Ascending aorta (tissue), 2 donors: ENCODE results near the gene ABCB11. TPM values are rescaled to one million over a fixed set of nuclear protein-coding genes. Genes with fewer than 3 reads are reported as not detected.
"Not testable (repeated sequence)": the region's sequence is repeated elsewhere in the genome, so short reads cannot be mapped to it uniquely, and the experiment has no call there.

Experiments used
- DNase-seq, 2 donors: peaks; one replicate each; pipeline ENCODE4 v3.0.0-alpha.2; 2019; ENCODE audit warnings: low spot score in 2 of 2
- H3K27ac ChIP-seq, 2 donors: fragments of 200-600 bp; sonication (generic); one replicate each; pipeline ENCODE4 v1.5.1; 2016 to 2017; ENCODE audit warnings: mild to moderate bottlenecking in 1 of 2
- H3K27me3 ChIP-seq: fragments of 200-600 bp; sonication (generic); one replicate; pipeline ENCODE4 v1.5.1; 2017
- H3K36me3 ChIP-seq, 2 donors: fragments of 200-600 bp; sonication (generic); one replicate each; pipeline ENCODE4 v1.5.1; 2016
- H3K4me1 ChIP-seq, 2 donors: fragments of 200-600 bp; sonication (generic); one replicate each; pipeline ENCODE4 v1.5.1; 2016 to 2017; ENCODE audit warnings: mild to moderate bottlenecking in 1 of 2
- H3K4me3 ChIP-seq, 2 donors: fragments of 200-600 bp; sonication (generic); one replicate each; pipeline ENCODE4 v1.5.1; 2016 to 2017; ENCODE audit warnings: mild to moderate bottlenecking in 1 of 2
- H3K9me3 ChIP-seq, 2 donors: fragments of 200-600 bp; sonication (generic); one replicate each; pipeline ENCODE4 v1.5.1; 2016
- CTCF ChIP-seq, 3 experiments: fragments of 200-600 bp in 2 of 3; fragments of 450-650 bp in 1 of 3; sonication (generic) in 2 of 3; IDR thresholded peaks; one replicate each; pipeline ENCODE4 v1.5.1; 2016 to 2019; ENCODE audit warnings: antibody characterized with exemption in 3 of 3, mild to moderate bottlenecking in 1 of 3, moderate library complexity in 1 of 3
- intact Hi-C: fragments of 100-400 bp; cut with DNase I; formaldehyde crosslinking; loops from one replicate; pipeline ENCODE4 v1.15.1; 2023
- total RNA-seq: library from RNA; depleted of rRNA; stranded (reverse); fragments of >200 nt; gene quantifications from one replicate; pipeline ENCODE4 v1.1.0, GENCODE V29; 2016

The ABCB11 gene
- total RNA-seq, 1 donor from 2014 or later, result not detected

GRCh38 chr2:168935810-168936581, 95.1 kb downstream of the ABCB11 start:
- TF ChIP-seq CTCF (IDR thresholded peaks at IDR 0.05), result no peak
- no peaks in the 10 kb centered on the region for H3K4me1 ChIP-seq
- no peak overlapping the region for H3K4me3 ChIP-seq
- DNase-seq, result no peak
- no peak overlapping the region for H3K27ac ChIP-seq
- H3K27me3 ChIP-seq, result no peaks in the 10 kb centered on the region
- H3K9me3 ChIP-seq, result no peaks in the 10 kb centered on the region
- H3K36me3 ChIP-seq, result no peaks in the 10 kb centered on the region
- intact Hi-C loops, result no loop called here

- intact Hi-C loops, result no loop called here
- Histone ChIP-seq H3K36me3 (no peaks in the 10 kb centered on the region), H3K9me3 (no peaks in the 10 kb centered on the region), H3K4me3 (no peak overlapping the region), H3K4me1 (no peaks in the 10 kb centered on the region), H3K27me3 (no peaks in the 10 kb centered on the region), H3K27ac (no peak overlapping the region)
- DNase-seq, result no peak
- TF ChIP-seq CTCF (IDR thresholded peaks at IDR 0.05), result no peak
These were observed 96.3 kb downstream of the ABCB11 start for GRCh38 chr2:168934826-168935225.

GRCh38 chr2:168932174-168932573, 99.0 kb downstream of the ABCB11 start:
- H3K27me3 ChIP-seq, intact Hi-C loops, H3K36me3 ChIP-seq, DNase-seq, H3K27ac ChIP-seq, H3K9me3 ChIP-seq, H3K4me1 ChIP-seq, H3K4me3 ChIP-seq: not testable (repeated sequence)

- Histone ChIP-seq H3K27me3 (no peaks in the 10 kb centered on the region), H3K27ac (no peak overlapping the region), H3K4me1 (no peaks in the 10 kb centered on the region), H3K9me3 (no peaks in the 10 kb centered on the region), H3K36me3 (no peaks in the 10 kb centered on the region), H3K4me3 (no peak overlapping the region)
- TF ChIP-seq CTCF (IDR thresholded peaks at IDR 0.05), result no peak
- intact Hi-C loops, result no loop called here
- no peak for DNase-seq
These were observed 100.9 kb downstream of the ABCB11 start for GRCh38 chr2:168930242-168930641.

GRCh38 chr2:168929031-168929430, 102.1 kb downstream of the ABCB11 start:
- no peak overlapping the region for H3K4me3 ChIP-seq
- H3K36me3 ChIP-seq, result no peaks in the 10 kb centered on the region
- no peak for TF ChIP-seq CTCF (IDR thresholded peaks at IDR 0.05)
- H3K4me1 ChIP-seq, result no peaks in the 10 kb centered on the region
- no peaks in the 10 kb centered on the region for H3K9me3 ChIP-seq
- no peak overlapping the region for H3K27ac ChIP-seq
- DNase-seq, result no peak
- intact Hi-C loops, result no loop called here
- no peaks in the 10 kb centered on the region for H3K27me3 ChIP-seq

- no peaks in the 10 kb centered on the region for H3K36me3 ChIP-seq
- no peaks in the 10 kb centered on the region for H3K9me3 ChIP-seq
- H3K27ac ChIP-seq, result no peak overlapping the region
- no peaks in the 10 kb centered on the region for H3K4me1 ChIP-seq
- intact Hi-C loops, result no loop called here
- no peak for DNase-seq
- no peak for TF ChIP-seq CTCF (IDR thresholded peaks at IDR 0.05)
- no peaks in the 10 kb centered on the region for H3K27me3 ChIP-seq
- H3K4me3 ChIP-seq, result no peak overlapping the region
These were observed 102.9 kb downstream of the ABCB11 start for GRCh38 chr2:168928113-168928831.
